Naive thymus-derived CD4-positive, alpha-beta T cell (primary cell): ENCODE data around the gene DUSP22. TPM values are rescaled to one million over a fixed set of nuclear protein-coding genes. Genes with fewer than 3 reads are reported as not detected.

Source experiments
- ATAC-seq: fragments of 150-1000 bp; cut with Tn5 transposase; 2 replicates; pipeline ENCODE4 v1.10.0; 2021; ENCODE audit warnings: mild to moderate bottlenecking, moderate library complexity
- CTCF ChIA-PET: fragments of 350-600 bp; sonication (Branson Sonifier 250); formaldehyde crosslinking; loops from one replicate; lab custom pipeline; 2021; ENCODE audit warnings: antibody characterized with exemption; lab: Charles Lee
- POLR2A ChIA-PET: fragments of 350-600 bp; sonication (Branson Sonifier 250); formaldehyde crosslinking; loops from one replicate; lab custom pipeline; 2021; ENCODE audit warnings: antibody characterized with exemption, inconsistent platforms; lab: Charles Lee
- DNase-seq, 9 donors: peaks; one replicate each; pipeline versions ENCODE4 v3.0.0 to v3.0.0-alpha.2; 2020 to 2022; ENCODE audit warnings: mixed read lengths in 1 of 9
- H3K27ac ChIP-seq: one replicate; pipeline ENCODE4 v1.7.0; 2013; ENCODE audit warnings: mild to moderate bottlenecking, low read depth, low read length, moderate library complexity
- H3K27me3 ChIP-seq, 2 donors: one replicate each; pipeline ENCODE4 v1.7.0; 2013; ENCODE audit warnings: low read length in 2 of 2, mild to moderate bottlenecking in 2 of 2, moderate library complexity in 2 of 2; ENCODE audit not compliant: control insufficient read depth in 2 of 2, insufficient read depth in 2 of 2
- H3K36me3 ChIP-seq, 3 experiments: 1 replicate in 2 of 3; 2 replicates in 1 of 3; pipeline ENCODE4 v1.7.0; 2013; ENCODE audit warnings: low read length in 3 of 3, mild to moderate bottlenecking in 3 of 3, moderate library complexity in 1 of 3; ENCODE audit not compliant: insufficient read depth in 3 of 3, control insufficient read depth in 2 of 3
- H3K4me1 ChIP-seq, 2 donors: one replicate each; pipeline ENCODE4 v1.7.0; 2013; ENCODE audit warnings: low read length in 2 of 2, mild to moderate bottlenecking in 2 of 2, moderate library complexity in 1 of 2; ENCODE audit not compliant: control insufficient read depth in 2 of 2, insufficient read depth in 2 of 2
- H3K4me3 ChIP-seq: 2 replicates; pipeline ENCODE4 v1.7.0; 2013; ENCODE audit warnings: mild to moderate bottlenecking, low read length
- H3K9me3 ChIP-seq, 3 experiments: 1 replicate in 2 of 3; 2 replicates in 1 of 3; pipeline ENCODE4 v1.7.0; 2013; ENCODE audit warnings: low read length in 3 of 3; ENCODE audit not compliant: control insufficient read depth in 2 of 3
- H3K27ac Mint-ChIP-seq, 9 donors: one replicate each; pipeline ENCODE4 v1.8.0; 2020 to 2022; ENCODE audit warnings: mixed read lengths in 9 of 9, mild to moderate bottlenecking in 8 of 9, moderate library complexity in 5 of 9, inconsistent platforms in 2 of 9
- H3K27me3 Mint-ChIP-seq, 5 donors: one replicate each; pipeline ENCODE4 v1.8.0; 2021 to 2022; ENCODE audit warnings: mixed read lengths in 5 of 5, mild to moderate bottlenecking in 1 of 5
- H3K36me3 Mint-ChIP-seq, 5 donors: one replicate each; pipeline ENCODE4 v1.8.0; 2020 to 2022; ENCODE audit warnings: mixed read lengths in 5 of 5, mild to moderate bottlenecking in 3 of 5, inconsistent platforms in 1 of 5
- H3K4me1 Mint-ChIP-seq, 7 donors: one replicate each; pipeline ENCODE4 v1.8.0; 2020 to 2022; ENCODE audit warnings: mixed read lengths in 7 of 7, mild to moderate bottlenecking in 3 of 7, inconsistent platforms in 1 of 7
- H3K4me3 Mint-ChIP-seq, 10 donors: one replicate each; pipeline ENCODE4 v1.8.0; 2020 to 2022; ENCODE audit warnings: mild to moderate bottlenecking in 10 of 10, mixed read lengths in 10 of 10, moderate library complexity in 6 of 10, inconsistent platforms in 2 of 10
- H3K9me3 Mint-ChIP-seq, 11 donors: one replicate each; pipeline ENCODE4 v1.8.0; 2020 to 2022; ENCODE audit warnings: mixed read lengths in 11 of 11, mild to moderate bottlenecking in 4 of 11, inconsistent platforms in 1 of 11, moderate library complexity in 1 of 11
- intact Hi-C, 2 donors: fragments of 100-400 bp; cut with micrococcal nuclease; formaldehyde crosslinking; loops; one replicate each; pipeline ENCODE4 v1.15.1; 2023
- polyA plus RNA-seq, 2 donors: library from polyadenylated mRNA; unstranded; fragments of 300-500 nt; fragmentation: Illumina TruSeq; gene quantifications; one replicate each; pipeline ENCODE4 v1.2.3, GENCODE V29; 2021
- total RNA-seq, 6 experiments: library from RNA in 5 of 6; stranded (reverse) in 5 of 6; gene quantifications; 1 replicate in 5 of 6; 2 replicates in 1 of 6; pipeline ENCODE4 v1.2.3 and lab custom pipeline; 2021 to 2026

DUSP22 gene
- total and polyA plus RNA-seq, 7 experiments from 2014 or later, result 24.8 to 57.2 (median 36.6) TPM

DNA sequence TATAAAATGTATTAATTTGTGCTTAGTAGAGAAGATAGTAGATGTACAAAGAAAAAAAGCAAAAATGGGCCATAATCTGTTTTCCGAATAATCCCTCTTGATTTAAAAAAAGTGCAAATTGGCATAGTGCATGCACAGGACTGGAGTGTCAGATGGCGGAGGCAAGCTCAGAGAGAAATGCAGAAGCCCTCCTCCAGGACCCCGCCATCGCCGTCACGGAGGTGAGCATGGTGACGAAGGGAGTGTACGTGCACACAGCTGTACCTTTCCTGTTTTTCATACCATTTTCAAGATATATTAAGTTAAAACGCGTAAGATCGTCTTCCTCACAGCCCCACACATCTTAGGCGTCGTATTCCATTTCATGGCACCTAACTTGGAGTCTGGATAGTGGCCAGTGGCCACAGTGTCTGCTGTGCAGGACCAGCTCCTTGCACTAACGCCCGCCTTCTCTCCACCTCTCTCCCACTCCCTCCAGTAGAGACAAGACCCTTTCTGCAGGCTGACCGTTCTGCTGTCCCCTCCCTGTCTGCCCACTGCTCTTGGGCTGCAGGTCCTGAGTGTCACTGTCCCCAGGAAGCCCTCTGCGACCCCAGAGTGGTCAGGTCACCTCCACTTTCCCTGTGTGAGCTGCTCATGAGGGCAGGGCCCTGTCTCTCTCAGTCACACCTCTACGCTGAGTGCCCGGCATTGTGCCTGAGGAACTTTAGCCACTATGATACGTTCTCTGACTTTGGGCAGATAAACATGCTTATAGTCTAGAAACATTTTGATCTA is 9.8 kb downstream of the DUSP22 start:
- no peak overlapping the region for H3K4me3 ChIP-seq
- Mint-ChIP-seq H3K27ac (no peak overlapping the region), H3K36me3 (peaks cover 4 to 11% (median 6%) of the 10 kb centered on the region in 5 donors), H3K4me3 (no peak overlapping the region), H3K4me1 (peaks cover 0 to 14% (median 4%) of the 10 kb centered on the region in 7 donors), H3K27me3 (no peaks in the 10 kb centered on the region), H3K9me3 (no peaks in the 10 kb centered on the region)
- ChIA-PET POLR2A (no interaction called here), CTCF (no interaction called here)
- peaks cover 0 to under 1% of the 10 kb centered on the region in 2 donors for H3K4me1 ChIP-seq
- DNase-seq (no peak), ATAC-seq (no peak)
- no peaks in the 10 kb centered on the region for H3K9me3 ChIP-seq
- H3K27me3 ChIP-seq, result no peaks in the 10 kb centered on the region
- intact Hi-C loops, result no loop called here
- H3K36me3 ChIP-seq, result peaks cover 0 to 7% (median 0%) of the 10 kb centered on the region in 3 experiments
- H3K27ac ChIP-seq, result no peak overlapping the region

GRCh38 chr6:302760-303159 is 10.5 kb downstream of the DUSP22 start:
- ATAC-seq (no peak), DNase-seq (no peak)
- Histone ChIP-seq H3K9me3 (no peaks in the 10 kb centered on the region), H3K27ac (no peak overlapping the region), H3K4me1 (no peaks in the 10 kb centered on the region), H3K27me3 (no peaks in the 10 kb centered on the region), H3K4me3 (no peak overlapping the region), H3K36me3 (peaks cover 0 to 11% (median 0%) of the 10 kb centered on the region in 3 experiments)
- peaks cover 6 to 11% (median 7%) of the 10 kb centered on the region in 5 donors for H3K36me3 Mint-ChIP-seq
- ChIA-PET CTCF (no interaction called here), POLR2A (no interaction called here)
- H3K27me3 Mint-ChIP-seq, result no peaks in the 10 kb centered on the region
- intact Hi-C loops, result no loop called here
- no peak overlapping the region for H3K4me3 Mint-ChIP-seq
- H3K4me1 Mint-ChIP-seq, result peaks cover 0 to 9% (median 4%) of the 10 kb centered on the region in 7 donors
- H3K27ac Mint-ChIP-seq, result no peak overlapping the region
- H3K9me3 Mint-ChIP-seq, result no peaks in the 10 kb centered on the region

DNA sequence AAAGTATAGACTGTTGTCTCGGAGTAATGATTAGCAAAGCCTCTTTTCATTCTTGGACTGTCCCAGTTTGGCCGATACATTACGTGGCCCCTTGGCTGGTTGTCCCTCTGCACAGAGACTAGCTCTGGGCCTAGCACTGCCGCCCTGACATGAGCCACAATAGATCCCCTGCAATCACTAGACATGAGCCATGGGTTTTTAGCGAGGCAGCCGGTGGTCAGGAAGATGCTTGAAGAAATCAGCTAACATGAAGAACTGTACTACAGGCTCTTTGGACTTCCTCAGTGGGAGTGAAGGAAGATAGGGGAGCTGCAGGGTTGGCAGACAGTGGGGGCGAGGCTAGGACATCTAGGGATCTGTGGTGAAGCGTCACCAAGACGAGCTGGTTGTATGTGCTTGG is 11.0 kb downstream of the DUSP22 start:
- Histone ChIP-seq H3K27ac (no peak overlapping the region), H3K36me3 (peaks cover 0 to 11% (median 0%) of the 10 kb centered on the region in 3 experiments), H3K4me1 (no peaks in the 10 kb centered on the region), H3K27me3 (no peaks in the 10 kb centered on the region), H3K4me3 (no peak overlapping the region), H3K9me3 (no peaks in the 10 kb centered on the region)
- intact Hi-C loops, result no loop called here
- no peak for ATAC-seq
- CTCF ChIA-PET, result no interaction called here
- Mint-ChIP-seq H3K27me3 (no peaks in the 10 kb centered on the region), H3K4me1 (peaks cover 0 to 5% (median 0%) of the 10 kb centered on the region in 7 donors), H3K27ac (no peak overlapping the region), H3K36me3 (peaks cover 7 to 13% (median 10%) of the 10 kb centered on the region in 5 donors), H3K4me3 (no peak overlapping the region), H3K9me3 (peaks cover 0 to 2% (median 0%) of the 10 kb centered on the region in 11 donors)
- POLR2A ChIA-PET, result no interaction called here
- DNase-seq, result no peak

GRCh38 chr6:303948-304558 is 11.8 kb downstream of the DUSP22 start:
- no peaks in the 10 kb centered on the region for H3K27me3 ChIP-seq
- ChIA-PET CTCF (no interaction called here), POLR2A (no interaction called here)
- peaks cover 0 to 5% (median 0%) of the 10 kb centered on the region in 7 donors for H3K4me1 Mint-ChIP-seq
- H3K27me3 Mint-ChIP-seq, result no peaks in the 10 kb centered on the region
- no peak for ATAC-seq
- peaks cover 0 to 11% (median 0%) of the 10 kb centered on the region in 3 experiments for H3K36me3 ChIP-seq
- H3K4me3 Mint-ChIP-seq, result no peak overlapping the region
- peaks cover 0 to 3% (median 0%) of the 10 kb centered on the region in 11 donors for H3K9me3 Mint-ChIP-seq
- no peak overlapping the region for H3K27ac ChIP-seq
- H3K4me3 ChIP-seq, result no peak overlapping the region
- DNase-seq, result no peak
- no peak overlapping the region for H3K27ac Mint-ChIP-seq
- H3K9me3 ChIP-seq, result no peaks in the 10 kb centered on the region
- no peaks in the 10 kb centered on the region for H3K4me1 ChIP-seq
- H3K36me3 Mint-ChIP-seq, result peaks cover 7 to 14% (median 10%) of the 10 kb centered on the region in 5 donors
- intact Hi-C loops, result no loop called here

- POLR2A ChIA-PET, result no interaction called here
- H3K27ac ChIP-seq, result no peak overlapping the region
- H3K27me3 Mint-ChIP-seq, result no peaks in the 10 kb centered on the region
Observed at GRCh38 chr6:304833-305370, 12.6 kb downstream of the DUSP22 start.

GRCh38 chr6:305371-306206 is 13.3 kb downstream of the DUSP22 start:
- H3K36me3 ChIP-seq, result peaks cover 0 to 11% (median 0%) of the 10 kb centered on the region in 3 experiments
- Mint-ChIP-seq H3K27ac (no peak overlapping the region), H3K9me3 (peaks cover 0 to 6% (median 0%) of the 10 kb centered on the region in 11 donors), H3K4me3 (no peak overlapping the region), H3K27me3 (no peaks in the 10 kb centered on the region), H3K36me3 (peaks cover 7 to 18% (median 14%) of the 10 kb centered on the region in 5 donors), H3K4me1 (peaks cover 0 to 9% (median 4%) of the 10 kb centered on the region in 7 donors)
- no peak overlapping the region for H3K4me3 ChIP-seq
- CTCF ChIA-PET, result no interaction called here
- no peak for DNase-seq
- H3K27me3 ChIP-seq, result no peaks in the 10 kb centered on the region
- intact Hi-C loops, result no loop called here
- POLR2A ChIA-PET, result interaction anchor here (0.7 kb wide), 1 partner anchor 10 kb away, joined by 3 read pairs; no protein-coding TSS in a partner anchor
- H3K4me1 ChIP-seq, result no peaks in the 10 kb centered on the region
- H3K27ac ChIP-seq, result no peak overlapping the region
- no peaks in the 10 kb centered on the region for H3K9me3 ChIP-seq
- no peak for ATAC-seq

More at GRCh38 chr6:304833-305370, 12.6 kb downstream of the DUSP22 start:
- no peaks in the 10 kb centered on the region for H3K27me3 ChIP-seq
- ATAC-seq (no peak), DNase-seq (no peak)
- H3K4me3 ChIP-seq, result no peak overlapping the region
- H3K4me1 ChIP-seq, result no peaks in the 10 kb centered on the region
- peaks cover 0 to 9% (median 4%) of the 10 kb centered on the region in 7 donors for H3K4me1 Mint-ChIP-seq
- no peak overlapping the region for H3K4me3 Mint-ChIP-seq
- H3K36me3 Mint-ChIP-seq, result peaks cover 7 to 18% (median 14%) of the 10 kb centered on the region in 5 donors
- no peaks in the 10 kb centered on the region for H3K9me3 ChIP-seq
- peaks cover 0 to 11% (median 0%) of the 10 kb centered on the region in 3 experiments for H3K36me3 ChIP-seq
- CTCF ChIA-PET, result no interaction called here
- intact Hi-C loops, result no loop called here
- H3K9me3 Mint-ChIP-seq, result peaks cover 0 to 6% (median 0%) of the 10 kb centered on the region in 11 donors
- H3K27ac Mint-ChIP-seq, result no peak overlapping the region
